HepG2 (cell line): ENCODE results near the gene LAMA5. TPM values are rescaled to one million over a fixed set of nuclear protein-coding genes. Genes with fewer than 3 reads are reported as not detected.

Experiments
- DMAP1 ChIP-seq: IDR thresholded peaks from 2 replicates; pipeline ENCODE4 v1.6.1; 2016
- ESRRA ChIP-seq: sonication (generic); formaldehyde crosslinking; IDR thresholded peaks from 2 replicates; pipeline ENCODE4 v1.5.1; 2020; ENCODE audit warnings: mild to moderate bottlenecking, low read depth, missing genetic modification reagents
- FLYWCH1 ChIP-seq: sonication (generic); formaldehyde crosslinking; IDR thresholded peaks from 2 replicates; pipeline ENCODE4 v1.8.1; 2023; ENCODE audit warnings: mild to moderate bottlenecking, missing genetic modification reagents
- ISL2 ChIP-seq: sonication (generic); formaldehyde crosslinking; IDR thresholded peaks from 2 replicates; pipeline ENCODE4 v1.5.0; 2020; ENCODE audit warnings: missing genetic modification reagents
- MED8 ChIP-seq: sonication (generic); formaldehyde crosslinking; IDR thresholded peaks from 2 replicates; pipeline ENCODE4 v1.8.1; 2023; ENCODE audit warnings: mild to moderate bottlenecking, missing genetic modification reagents; ENCODE audit not compliant: insufficient replicate concordance
- ZNF430 ChIP-seq: sonication (generic); formaldehyde crosslinking; IDR thresholded peaks from 2 replicates; pipeline ENCODE4 v1.9.0; 2021; ENCODE audit warnings: mild to moderate bottlenecking, missing genetic modification reagents
- ZNF572 ChIP-seq: sonication (generic); formaldehyde crosslinking; IDR thresholded peaks from 2 replicates; pipeline ENCODE4 v1.5.1; 2020; ENCODE audit warnings: mild to moderate bottlenecking, missing genetic modification reagents
- ZSCAN30 ChIP-seq: sonication (generic); formaldehyde crosslinking; IDR thresholded peaks from 2 replicates; pipeline ENCODE4 v1.5.0; 2020; ENCODE audit warnings: mild to moderate bottlenecking, missing genetic modification reagents
- polyA plus RNA-seq, 8 experiments: library from polyadenylated mRNA; depleted of rRNA in 3 of 8; stranded (reverse) in 7 of 8; unstranded in 1 of 8; fragments of >200 nt; fragmentation: Illumina TruSeq in 4 of 8; extraction: Trizol in 4 of 8; gene quantifications; 2 replicates each; pipeline versions ENCODE4 v1.2.1 to v1.2.3, GENCODE V29; 2011 to 2016; ENCODE audit warnings: low read depth in 4 of 8, missing spikeins in 1 of 8, mixed read lengths in 1 of 8; ENCODE audit not compliant: insufficient read depth in 1 of 8
- total RNA-seq, 5 experiments: library from RNA; depleted of rRNA; stranded (reverse); fragments of >200 nt; fragmentation: Illumina TruSeq; extraction: Trizol; gene quantifications; 2 replicates each; pipeline ENCODE4 v1.2.3, GENCODE V29; 2016; ENCODE audit warnings: low read depth in 1 of 5
- TF ChIP-seq, protein P1 (sequence below): sonication (generic); formaldehyde crosslinking; IDR thresholded peaks from 2 replicates; pipeline ENCODE4 v1.4.0; 2020; ENCODE audit warnings: mild to moderate bottlenecking, missing genetic modification reagents
- TF ChIP-seq, protein P2 (sequence below): sonication (generic); formaldehyde crosslinking; conservative IDR thresholded peaks from 2 replicates; pipeline ENCODE4 v1.5.0; 2020; ENCODE audit warnings: missing genetic modification reagents
- TF ChIP-seq, protein P3 (sequence below): sonication (generic); formaldehyde crosslinking; IDR thresholded peaks from 2 replicates; pipeline ENCODE4 v1.5.0; 2020; ENCODE audit warnings: mild to moderate bottlenecking, missing genetic modification reagents
- TF ChIP-seq, protein P4 (sequence below): sonication (generic); formaldehyde crosslinking; IDR thresholded peaks from 2 replicates; pipeline ENCODE4 v1.4.0; 2020; ENCODE audit warnings: missing genetic modification reagents, mild to moderate bottlenecking, borderline replicate concordance
- TF ChIP-seq, protein P5 (sequence below): sonication (generic); formaldehyde crosslinking; IDR thresholded peaks from 2 replicates; pipeline ENCODE4 v1.8.0; 2022; ENCODE audit warnings: mild to moderate bottlenecking, missing genetic modification reagents, borderline replicate concordance

Gene LAMA5
- total and polyA plus RNA-seq, 2 of the 13 experiments (the other 11 are each of a cell fraction or from before 2014, with no cell fraction given): 21.0 to 44.7 TPM

DNA sequence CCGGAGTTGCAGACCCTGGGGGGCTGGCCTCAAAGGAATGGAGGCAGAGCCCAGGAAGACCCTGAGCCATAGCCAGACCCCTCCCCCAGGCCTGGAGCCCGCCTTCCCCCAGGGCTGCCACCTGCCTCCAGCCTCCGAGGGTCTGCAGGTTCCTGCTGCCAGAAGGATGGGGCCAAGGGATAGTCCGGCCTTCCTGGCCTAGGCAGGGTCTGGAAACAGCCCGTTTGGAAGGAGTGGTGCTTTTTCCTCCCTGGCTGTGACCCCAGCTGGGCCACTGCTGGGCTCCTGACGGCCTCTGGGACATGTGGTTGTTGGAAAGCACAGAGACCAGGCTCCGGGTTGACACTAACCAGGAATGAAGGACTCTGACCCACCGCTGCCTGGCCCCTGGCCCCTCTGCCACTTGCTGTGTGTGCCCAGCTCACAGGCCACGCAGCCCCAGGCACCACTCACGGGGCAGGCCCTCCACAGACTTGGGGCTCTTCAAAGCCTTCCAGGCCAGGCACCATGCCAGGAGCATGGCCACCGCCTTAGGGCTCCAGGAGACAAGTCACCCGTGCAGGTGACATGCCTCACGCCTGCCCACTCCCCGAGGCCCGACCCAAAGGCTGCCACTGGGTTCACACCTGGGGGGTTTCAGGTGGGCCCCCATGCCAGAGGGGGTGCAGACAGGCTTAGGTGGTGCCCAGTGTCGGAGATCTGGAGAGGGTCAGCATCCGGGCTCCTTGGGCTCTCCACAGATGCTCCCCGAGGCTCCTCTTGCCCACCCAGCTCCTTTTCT, 3.9 kb upstream of the LAMA5 start (continued):
- TF ChIP-seq, protein P1, sequence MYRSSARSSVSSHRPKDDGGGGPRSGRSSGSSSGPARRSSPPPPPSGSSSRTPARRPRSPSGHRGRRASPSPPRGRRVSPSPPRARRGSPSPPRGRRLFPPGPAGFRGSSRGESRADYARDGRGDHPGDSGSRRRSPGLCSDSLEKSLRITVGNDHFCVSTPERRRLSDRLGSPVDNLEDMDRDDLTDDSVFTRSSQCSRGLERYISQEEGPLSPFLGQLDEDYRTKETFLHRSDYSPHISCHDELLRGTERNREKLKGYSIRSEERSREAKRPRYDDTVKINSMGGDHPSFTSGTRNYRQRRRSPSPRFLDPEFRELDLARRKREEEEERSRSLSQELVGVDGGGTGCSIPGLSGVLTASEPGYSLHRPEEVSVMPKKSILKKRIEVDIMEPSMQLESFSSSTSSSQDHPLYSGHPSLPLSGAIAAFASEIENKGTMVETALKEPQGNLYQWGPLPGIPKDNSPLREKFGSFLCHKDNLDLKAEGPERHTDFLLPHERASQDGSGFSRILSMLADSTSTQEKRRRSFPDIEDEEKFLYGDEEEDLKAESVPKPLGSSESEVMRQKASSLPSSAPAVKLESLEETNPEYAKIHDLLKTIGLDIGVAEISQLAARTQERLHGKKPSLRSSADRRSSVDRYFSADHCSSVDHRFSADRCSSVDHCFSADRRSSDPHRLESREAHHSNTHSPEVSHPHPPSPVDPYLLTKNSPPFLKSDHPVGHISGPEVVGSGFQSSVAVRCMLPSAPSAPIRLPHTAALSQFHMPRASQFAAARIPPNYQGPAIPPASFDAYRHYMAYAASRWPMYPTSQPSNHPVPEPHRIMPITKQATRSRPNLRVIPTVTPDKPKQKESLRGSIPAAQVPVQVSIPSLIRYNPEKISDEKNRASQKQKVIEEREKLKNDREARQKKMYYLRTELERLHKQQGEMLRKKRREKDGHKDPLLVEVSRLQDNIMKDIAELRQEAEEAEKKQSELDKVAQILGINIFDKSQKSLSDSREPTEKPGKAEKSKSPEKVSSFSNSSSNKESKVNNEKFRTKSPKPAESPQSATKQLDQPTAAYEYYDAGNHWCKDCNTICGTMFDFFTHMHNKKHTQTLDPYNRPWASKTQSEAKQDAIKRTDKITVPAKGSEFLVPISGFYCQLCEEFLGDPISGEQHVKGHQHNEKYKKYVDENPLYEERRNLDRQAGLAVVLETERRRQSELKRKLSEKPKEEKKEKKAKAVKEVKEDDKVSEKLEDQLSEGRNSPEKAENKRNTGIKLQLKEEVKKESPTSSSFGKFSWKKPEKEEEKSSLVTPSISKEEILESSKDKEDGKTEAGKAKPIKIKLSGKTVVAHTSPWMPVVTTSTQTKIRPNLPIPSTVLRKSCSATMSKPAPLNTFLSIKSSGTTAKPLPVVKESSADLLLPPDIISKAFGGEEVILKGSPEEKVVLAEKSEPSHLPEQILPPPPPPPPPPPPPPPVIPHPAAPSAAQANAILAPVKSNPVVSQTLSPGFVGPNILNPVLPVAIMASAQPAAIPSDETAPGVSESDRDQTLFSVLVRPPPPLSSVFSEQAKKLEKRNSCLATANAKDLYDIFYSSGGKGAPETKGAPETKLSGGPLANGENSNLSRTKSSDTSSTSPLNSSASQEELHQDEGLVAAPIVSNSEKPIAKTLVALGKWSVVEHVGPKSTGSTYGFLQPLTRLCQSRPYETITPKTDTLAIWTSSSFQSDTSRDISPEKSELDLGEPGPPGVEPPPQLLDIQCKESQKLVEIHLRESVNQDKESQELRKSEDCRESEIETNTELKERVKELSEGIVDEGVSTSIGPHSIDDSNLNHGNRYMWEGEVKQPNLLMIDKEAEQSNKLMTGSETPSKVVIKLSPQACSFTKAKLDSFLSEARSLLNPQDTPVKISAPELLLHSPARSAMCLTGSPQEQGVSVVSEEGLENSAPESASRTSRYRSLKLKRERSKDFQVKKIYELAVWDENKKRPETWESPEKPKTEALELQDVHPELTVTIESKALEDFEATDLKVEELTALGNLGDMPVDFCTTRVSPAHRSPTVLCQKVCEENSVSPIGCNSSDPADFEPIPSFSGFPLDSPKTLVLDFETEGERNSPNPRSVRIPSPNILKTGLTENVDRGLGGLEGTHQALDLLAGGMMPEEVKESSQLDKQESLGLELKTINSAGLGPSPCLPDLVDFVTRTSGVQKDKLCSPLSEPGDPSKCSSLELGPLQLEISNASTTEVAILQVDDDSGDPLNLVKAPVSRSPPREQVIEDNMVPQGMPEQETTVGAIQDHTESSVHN (CRISPR knock-in tag): no peak; the same call in 1 of the 2 replicates
- TF ChIP-seq, protein P2, sequence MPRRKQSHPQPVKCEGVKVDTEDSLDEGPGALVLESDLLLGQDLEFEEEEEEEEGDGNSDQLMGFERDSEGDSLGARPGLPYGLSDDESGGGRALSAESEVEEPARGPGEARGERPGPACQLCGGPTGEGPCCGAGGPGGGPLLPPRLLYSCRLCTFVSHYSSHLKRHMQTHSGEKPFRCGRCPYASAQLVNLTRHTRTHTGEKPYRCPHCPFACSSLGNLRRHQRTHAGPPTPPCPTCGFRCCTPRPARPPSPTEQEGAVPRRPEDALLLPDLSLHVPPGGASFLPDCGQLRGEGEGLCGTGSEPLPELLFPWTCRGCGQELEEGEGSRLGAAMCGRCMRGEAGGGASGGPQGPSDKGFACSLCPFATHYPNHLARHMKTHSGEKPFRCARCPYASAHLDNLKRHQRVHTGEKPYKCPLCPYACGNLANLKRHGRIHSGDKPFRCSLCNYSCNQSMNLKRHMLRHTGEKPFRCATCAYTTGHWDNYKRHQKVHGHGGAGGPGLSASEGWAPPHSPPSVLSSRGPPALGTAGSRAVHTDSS: no peak
- TF ChIP-seq ESRRA (CRISPR knock-in tag): peak; percentile 89
- TF ChIP-seq FLYWCH1 (CRISPR knock-in tag): no peak
- TF ChIP-seq ZNF572 (CRISPR knock-in tag): peak; percentile 85; the same call in 1 of the 2 replicates
- TF ChIP-seq DMAP1 (CRISPR knock-in tag): peak; percentile 80
- TF ChIP-seq MED8 (CRISPR knock-in tag): peak; percentile 13
- TF ChIP-seq, protein P3, sequence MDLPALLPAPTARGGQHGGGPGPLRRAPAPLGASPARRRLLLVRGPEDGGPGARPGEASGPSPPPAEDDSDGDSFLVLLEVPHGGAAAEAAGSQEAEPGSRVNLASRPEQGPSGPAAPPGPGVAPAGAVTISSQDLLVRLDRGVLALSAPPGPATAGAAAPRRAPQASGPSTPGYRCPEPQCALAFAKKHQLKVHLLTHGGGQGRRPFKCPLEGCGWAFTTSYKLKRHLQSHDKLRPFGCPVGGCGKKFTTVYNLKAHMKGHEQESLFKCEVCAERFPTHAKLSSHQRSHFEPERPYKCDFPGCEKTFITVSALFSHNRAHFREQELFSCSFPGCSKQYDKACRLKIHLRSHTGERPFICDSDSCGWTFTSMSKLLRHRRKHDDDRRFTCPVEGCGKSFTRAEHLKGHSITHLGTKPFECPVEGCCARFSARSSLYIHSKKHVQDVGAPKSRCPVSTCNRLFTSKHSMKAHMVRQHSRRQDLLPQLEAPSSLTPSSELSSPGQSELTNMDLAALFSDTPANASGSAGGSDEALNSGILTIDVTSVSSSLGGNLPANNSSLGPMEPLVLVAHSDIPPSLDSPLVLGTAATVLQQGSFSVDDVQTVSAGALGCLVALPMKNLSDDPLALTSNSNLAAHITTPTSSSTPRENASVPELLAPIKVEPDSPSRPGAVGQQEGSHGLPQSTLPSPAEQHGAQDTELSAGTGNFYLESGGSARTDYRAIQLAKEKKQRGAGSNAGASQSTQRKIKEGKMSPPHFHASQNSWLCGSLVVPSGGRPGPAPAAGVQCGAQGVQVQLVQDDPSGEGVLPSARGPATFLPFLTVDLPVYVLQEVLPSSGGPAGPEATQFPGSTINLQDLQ (CRISPR knock-in tag): peak; percentile 60; the same call in 1 of the 2 replicates
- no peak for TF ChIP-seq ZSCAN30 (CRISPR knock-in tag)
- TF ChIP-seq, protein P4, sequence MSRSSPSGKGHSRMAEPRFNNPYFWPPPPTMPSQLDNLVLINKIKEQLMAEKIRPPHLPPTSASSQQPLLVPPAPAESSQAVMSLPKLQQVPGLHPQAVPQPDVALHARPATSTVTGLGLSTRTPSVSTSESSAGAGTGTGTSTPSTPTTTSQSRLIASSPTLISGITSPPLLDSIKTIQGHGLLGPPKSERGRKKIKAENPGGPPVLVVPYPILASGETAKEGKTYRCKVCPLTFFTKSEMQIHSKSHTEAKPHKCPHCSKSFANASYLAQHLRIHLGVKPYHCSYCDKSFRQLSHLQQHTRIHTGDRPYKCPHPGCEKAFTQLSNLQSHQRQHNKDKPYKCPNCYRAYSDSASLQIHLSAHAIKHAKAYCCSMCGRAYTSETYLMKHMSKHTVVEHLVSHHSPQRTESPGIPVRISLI (CRISPR knock-in tag): no peak
- TF ChIP-seq, protein P5, sequence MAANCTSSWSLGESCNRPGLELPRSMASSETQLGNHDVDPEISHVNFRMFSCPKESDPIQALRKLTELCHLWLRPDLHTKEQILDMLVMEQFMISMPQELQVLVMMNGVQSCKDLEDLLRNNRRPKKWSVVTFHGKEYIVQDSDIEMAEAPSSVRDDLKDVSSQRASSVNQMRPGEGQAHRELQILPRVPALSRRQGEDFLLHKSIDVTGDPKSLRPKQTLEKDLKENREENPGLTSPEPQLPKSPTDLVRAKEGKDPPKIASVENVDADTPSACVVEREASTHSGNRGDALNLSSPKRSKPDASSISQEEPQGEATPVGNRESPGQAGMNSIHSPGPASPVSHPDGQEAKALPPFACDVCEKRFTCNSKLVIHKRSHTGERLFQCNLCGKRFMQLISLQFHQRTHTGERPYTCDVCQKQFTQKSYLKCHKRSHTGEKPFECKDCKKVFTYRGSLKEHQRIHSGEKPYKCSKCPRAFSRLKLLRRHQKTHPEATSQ (CRISPR knock-in tag): no peak; the same call in 1 of the 2 replicates
- peak; percentile 78; the same call in 1 of the 2 replicates for TF ChIP-seq ZNF430
- 0 out of 2 replicates have a peak, but pooled peaks have one; percentile 30 for TF ChIP-seq ISL2 (CRISPR knock-in tag)
